Muscle layer of colon (tissue), 2 donors: ENCODE results near the gene DTNB.

Experiments used
- H3K27ac ChIP-seq: one replicate; pipeline ENCODE4 v1.7.0; 2013; ENCODE audit warnings: low read depth, mild to moderate bottlenecking, low read length, moderate library complexity
- H3K27me3 ChIP-seq, 2 donors: one replicate each; pipeline ENCODE4 v1.7.0; 2013; ENCODE audit warnings: low read length in 2 of 2, mild to moderate bottlenecking in 2 of 2; ENCODE audit not compliant: insufficient read depth in 2 of 2, control insufficient read depth in 1 of 2
- H3K36me3 ChIP-seq: one replicate; pipeline ENCODE4 v1.7.0; 2013; ENCODE audit warnings: mild to moderate bottlenecking, low read length; ENCODE audit not compliant: insufficient read depth
- H3K4me1 ChIP-seq: one replicate; pipeline ENCODE4 v1.7.0; 2013; ENCODE audit warnings: mild to moderate bottlenecking, low read length; ENCODE audit not compliant: insufficient read depth
- H3K4me3 ChIP-seq, 2 donors: one replicate each; pipeline ENCODE4 v1.7.0; 2013; ENCODE audit warnings: low read length in 2 of 2, low read depth in 1 of 2, mild to moderate bottlenecking in 1 of 2, moderate library complexity in 1 of 2
- H3K9ac ChIP-seq: one replicate; pipeline ENCODE4 v1.7.0; 2013; ENCODE audit warnings: low read length
- H3K9me3 ChIP-seq: one replicate; pipeline ENCODE4 v1.7.0; 2013; ENCODE audit warnings: mild to moderate bottlenecking, low read length
- donor health status: abdominal sarcoma.
- donor health status: Adenocarcinoma of cecum.

The DTNB gene

DNA sequence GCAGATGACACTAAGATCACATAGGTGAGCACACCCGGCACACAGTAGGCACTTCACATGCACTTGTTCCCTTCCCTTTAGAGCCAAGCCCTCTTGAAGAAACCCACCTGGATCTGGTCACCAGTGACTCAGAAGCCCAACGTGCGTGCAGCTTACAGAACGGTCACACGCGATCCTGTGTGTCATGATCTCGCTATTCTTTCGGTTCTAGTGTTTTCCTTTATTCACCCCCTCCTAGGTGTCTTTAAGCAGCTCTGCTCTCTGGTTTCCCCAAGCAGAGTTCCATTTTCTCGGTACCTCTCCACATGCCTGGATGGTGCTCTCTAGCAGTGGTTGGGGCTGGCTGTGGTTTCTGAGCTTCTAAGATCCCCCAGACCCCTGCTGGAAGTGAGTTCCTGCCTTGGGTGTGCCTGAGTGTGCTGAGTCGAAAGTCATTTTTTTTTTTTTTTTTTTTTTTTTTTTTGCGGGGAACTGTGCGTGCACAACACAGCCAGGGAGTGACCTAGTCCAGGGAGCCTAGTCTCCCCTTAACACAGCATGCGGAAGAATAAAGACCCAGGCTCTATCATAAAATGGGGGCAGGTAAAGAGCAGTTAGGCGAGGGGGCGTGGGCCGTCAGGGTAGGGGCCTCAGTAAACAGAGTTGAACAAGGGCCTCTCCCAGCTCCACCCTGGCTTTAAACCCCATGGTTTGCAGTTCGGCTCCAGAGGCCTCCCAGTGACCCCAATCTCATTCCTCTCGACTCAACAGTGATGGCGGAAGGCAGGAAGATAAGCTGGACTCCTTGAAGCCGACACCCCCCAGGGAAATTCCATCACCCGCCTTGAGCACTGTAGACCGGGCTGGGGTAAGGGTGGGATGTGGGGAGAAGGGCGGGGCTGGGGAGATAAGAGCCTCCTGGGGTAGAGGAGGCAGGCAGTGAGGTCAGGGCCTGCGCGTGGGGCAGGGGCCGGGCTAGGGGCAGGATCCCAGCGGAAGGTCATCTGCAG lies 301.8 kb downstream of the DTNB start:
- Histone ChIP-seq H3K9me3 (no peaks in the 10 kb centered on the region), H3K4me1 (no peaks in the 10 kb centered on the region), H3K9ac (no peak overlapping the region), H3K27ac (no peak overlapping the region), H3K36me3 (no peaks in the 10 kb centered on the region), H3K27me3 (no peaks in the 10 kb centered on the region), H3K4me3 (no peak overlapping the region)

DNA sequence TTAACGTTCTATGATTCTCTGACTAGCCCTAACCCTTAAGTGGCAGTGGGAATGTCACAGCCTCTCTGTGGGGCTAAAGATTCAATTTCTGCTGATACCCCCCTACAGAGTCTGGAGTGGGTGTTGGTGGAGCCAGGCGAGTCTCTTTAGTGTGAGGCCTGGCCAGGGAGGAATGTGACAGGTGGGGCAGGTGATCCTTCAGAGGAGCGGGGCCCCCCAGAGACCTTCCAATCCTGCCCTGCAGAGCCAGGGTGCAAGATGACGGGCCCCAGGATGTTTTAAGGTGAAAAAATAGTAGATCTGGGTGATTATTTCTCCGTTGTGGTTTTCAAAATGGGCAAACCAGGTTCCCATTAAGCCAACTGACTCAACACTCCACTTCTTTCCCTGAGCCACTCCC lies 303.5 kb downstream of the DTNB start:
- H3K9me3 ChIP-seq: no peaks in the 10 kb centered on the region
- H3K27ac ChIP-seq: no peak overlapping the region
- no peaks in the 10 kb centered on the region for H3K4me1 ChIP-seq
- no peak overlapping the region for H3K9ac ChIP-seq
- H3K27me3 ChIP-seq: no peaks in the 10 kb centered on the region
- no peaks in the 10 kb centered on the region for H3K36me3 ChIP-seq
- no peak overlapping the region for H3K4me3 ChIP-seq

DNA sequence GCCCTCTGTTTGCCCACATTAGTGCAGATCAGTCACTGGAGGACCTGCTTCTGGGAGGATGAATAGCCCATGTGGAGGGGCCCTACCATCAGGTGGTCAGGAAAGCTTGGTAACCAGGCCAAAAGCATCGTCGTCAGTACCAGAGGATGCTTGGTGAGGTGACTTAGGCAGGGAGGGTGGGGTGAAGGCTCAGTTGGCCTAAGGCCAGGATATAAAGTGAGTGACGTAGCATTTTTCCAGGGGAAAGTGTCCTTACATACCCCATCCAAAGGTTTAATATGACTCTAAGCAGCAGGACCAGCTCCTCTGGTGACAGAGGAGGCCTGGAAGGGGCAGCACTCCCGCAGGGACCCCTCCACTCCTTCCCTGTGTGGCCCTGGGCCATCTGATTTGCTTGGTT lies 303.9 kb downstream of the DTNB start:
- no peaks in the 10 kb centered on the region for H3K9me3 ChIP-seq
- H3K4me3 ChIP-seq: no peak overlapping the region
- H3K27me3 ChIP-seq: no peaks in the 10 kb centered on the region
- H3K4me1 ChIP-seq: no peaks in the 10 kb centered on the region
- no peaks in the 10 kb centered on the region for H3K36me3 ChIP-seq
- no peak overlapping the region for H3K9ac ChIP-seq
- H3K27ac ChIP-seq: no peak overlapping the region

DNA sequence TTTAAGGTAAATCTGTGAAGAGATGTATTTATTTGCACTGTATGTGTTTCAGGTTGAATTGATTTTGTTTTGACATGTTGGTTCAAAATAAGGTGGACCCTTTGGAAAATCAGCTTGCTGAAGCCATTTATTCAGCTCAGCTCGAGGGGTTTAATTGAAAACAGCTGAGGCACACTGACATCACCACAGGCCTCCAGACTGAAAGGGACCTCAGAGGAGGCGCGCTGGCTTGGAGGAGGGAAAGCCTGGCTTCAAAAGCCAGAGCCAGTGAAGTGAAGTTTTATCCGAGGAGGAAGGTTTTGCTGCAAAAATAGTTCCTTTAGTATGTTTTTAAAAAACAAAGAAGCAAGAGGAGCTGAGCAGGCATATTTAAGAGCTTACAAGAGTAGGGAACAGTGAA lies 304.7 kb downstream of the DTNB start:
- no peaks in the 10 kb centered on the region for H3K4me1 ChIP-seq
- H3K9me3 ChIP-seq: no peaks in the 10 kb centered on the region
- no peak overlapping the region for H3K4me3 ChIP-seq
- H3K27me3 ChIP-seq: no peaks in the 10 kb centered on the region
- H3K36me3 ChIP-seq: no peaks in the 10 kb centered on the region
- no peak overlapping the region for H3K9ac ChIP-seq
- no peak overlapping the region for H3K27ac ChIP-seq

DNA sequence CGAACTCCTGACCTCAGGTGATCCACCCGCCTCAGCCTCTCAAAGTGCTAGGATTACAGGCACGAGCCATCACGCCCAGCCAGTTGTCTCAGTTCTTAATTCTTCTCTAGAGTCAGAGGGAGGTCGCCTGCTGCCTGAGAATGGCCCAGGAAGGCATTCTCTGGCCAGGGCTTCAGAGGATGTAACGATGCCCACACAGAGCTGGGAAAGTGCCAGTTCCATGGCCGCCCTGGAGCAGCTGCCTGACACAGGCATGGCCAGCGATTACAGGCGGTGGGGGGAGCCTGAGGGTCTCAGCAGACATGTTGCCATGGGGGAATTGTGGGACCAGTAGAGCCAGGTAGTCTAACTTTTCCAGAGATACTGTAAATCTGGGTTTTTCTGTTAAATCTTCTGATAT lies 306.1 kb downstream of the DTNB start:
- no peak overlapping the region for H3K4me3 ChIP-seq
- H3K27ac ChIP-seq: no peak overlapping the region

DNA sequence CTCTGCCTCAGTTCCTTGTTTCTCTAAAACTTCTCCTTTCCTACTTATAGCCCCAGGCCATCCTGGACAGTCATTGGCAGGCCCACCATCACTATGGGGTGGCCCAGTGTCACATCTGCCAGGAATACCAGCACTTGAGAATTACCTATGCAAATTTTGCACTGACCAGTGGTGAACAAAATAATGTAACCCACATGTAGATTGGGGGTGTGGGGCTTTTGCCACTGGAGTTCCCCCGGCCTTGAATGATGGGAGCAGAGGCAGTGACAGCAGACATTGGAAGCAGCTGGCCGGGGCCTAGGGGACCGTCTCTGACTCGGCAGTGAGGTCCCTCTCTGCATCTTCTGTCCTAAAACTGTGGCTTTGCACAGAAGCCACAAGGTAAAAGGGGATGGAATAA lies 306.7 kb downstream of the DTNB start:
- no peaks in the 10 kb centered on the region for H3K9me3 ChIP-seq
- no peak overlapping the region for H3K9ac ChIP-seq
- no peaks in the 10 kb centered on the region for H3K36me3 ChIP-seq
- H3K4me3 ChIP-seq: no peak overlapping the region
- no peak overlapping the region for H3K27ac ChIP-seq
- no peaks in the 10 kb centered on the region for H3K4me1 ChIP-seq
- H3K27me3 ChIP-seq: no peaks in the 10 kb centered on the region

More for the DNA sequence above, 306.1 kb downstream of the DTNB start:
- Histone ChIP-seq H3K9ac (no peak overlapping the region), H3K4me1 (no peaks in the 10 kb centered on the region), H3K36me3 (no peaks in the 10 kb centered on the region), H3K9me3 (no peaks in the 10 kb centered on the region), H3K27me3 (no peaks in the 10 kb centered on the region)

DNA sequence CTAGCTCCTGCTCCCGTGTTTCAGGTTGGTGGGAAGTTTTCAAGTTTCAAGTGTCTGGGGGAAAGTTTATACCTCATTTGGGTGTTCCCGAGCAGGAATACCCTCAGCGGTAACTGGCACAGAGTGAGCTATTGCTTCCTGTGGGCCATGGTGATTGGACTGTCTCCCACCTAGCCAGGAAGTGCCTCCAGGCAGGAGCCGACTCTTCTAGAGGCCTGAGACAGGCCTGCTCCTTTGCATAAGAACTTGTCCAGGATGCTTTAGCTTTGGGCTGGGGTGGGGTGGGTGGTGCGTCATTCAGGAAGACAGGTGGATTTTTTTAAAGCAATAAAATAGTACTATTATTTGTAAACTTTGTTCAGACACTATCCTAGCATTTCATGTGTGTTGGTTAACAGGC lies 308.1 kb downstream of the DTNB start:
- H3K4me3 ChIP-seq: no peak overlapping the region
- no peaks in the 10 kb centered on the region for H3K4me1 ChIP-seq
- H3K9me3 ChIP-seq: no peaks in the 10 kb centered on the region

DNA sequence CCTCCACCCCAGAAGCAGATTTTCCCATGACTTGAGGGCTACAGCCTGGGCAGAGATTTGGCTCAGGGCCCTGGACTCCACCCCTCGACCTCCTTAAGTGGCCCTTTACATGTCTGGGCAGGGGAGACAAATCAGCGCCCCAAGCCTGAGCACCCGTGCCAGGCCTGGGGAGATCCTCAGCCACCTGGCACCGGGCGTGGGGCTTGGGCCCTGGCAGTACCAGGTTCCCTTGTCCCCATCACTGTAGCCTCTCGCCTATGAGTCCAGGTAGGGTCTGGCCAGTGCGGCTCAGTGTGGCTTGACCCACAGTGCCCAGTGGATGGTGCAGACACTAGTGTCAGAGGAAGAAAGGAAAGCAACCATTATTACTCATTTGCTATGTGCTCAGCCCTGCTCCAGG lies 309.6 kb downstream of the DTNB start:
- H3K27ac ChIP-seq: no peak overlapping the region
- H3K4me1 ChIP-seq: no peaks in the 10 kb centered on the region
- no peak overlapping the region for H3K4me3 ChIP-seq
- no peak overlapping the region for H3K9ac ChIP-seq
- H3K36me3 ChIP-seq: no peaks in the 10 kb centered on the region
- no peaks in the 10 kb centered on the region for H3K9me3 ChIP-seq
- H3K27me3 ChIP-seq: no peaks in the 10 kb centered on the region

More for the DNA sequence above, 308.1 kb downstream of the DTNB start:
- H3K36me3 ChIP-seq: no peaks in the 10 kb centered on the region
- H3K9ac ChIP-seq: no peak overlapping the region
- no peak overlapping the region for H3K27ac ChIP-seq
- no peaks in the 10 kb centered on the region for H3K27me3 ChIP-seq

DNA sequence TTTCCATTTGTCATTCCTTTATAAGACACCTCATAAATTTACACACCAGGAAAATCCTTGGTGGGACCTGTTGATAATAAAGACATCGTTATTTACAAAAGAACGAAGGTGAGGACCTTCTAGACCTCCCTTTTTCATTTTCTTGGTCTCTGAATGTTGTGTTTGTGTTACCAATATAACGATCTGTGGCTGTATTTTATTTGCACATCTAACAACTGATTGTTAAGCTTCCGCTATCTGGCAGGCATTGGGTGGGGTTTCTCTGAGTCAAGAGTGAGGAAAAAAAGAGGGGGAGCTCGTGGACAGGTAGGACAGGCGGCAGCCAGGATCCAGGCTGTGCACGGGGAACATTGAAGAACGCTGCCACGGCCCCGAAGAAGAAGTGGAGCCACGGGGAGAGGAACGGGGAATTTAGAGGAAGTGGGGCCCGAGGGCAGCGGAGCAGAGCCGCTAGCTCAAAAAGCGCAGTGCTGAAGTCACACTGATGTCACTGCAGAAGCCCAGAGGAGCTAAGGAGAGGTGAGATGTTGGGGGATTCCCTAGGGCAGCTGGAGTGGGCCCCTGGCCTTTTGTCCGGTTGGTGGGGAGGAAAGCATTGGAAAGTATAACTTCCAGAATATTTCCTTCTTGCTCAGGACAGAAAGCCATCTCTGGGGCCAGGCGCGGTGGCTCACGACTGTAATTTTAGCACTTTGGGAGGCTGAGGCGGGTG lies 310.8 kb downstream of the DTNB start:
- Histone ChIP-seq H3K27me3 (no peaks in the 10 kb centered on the region), H3K4me1 (no peaks in the 10 kb centered on the region), H3K36me3 (no peaks in the 10 kb centered on the region), H3K4me3 (peak overlapping the region; percentile 35 to 62), H3K27ac (no peak overlapping the region), H3K9me3 (no peaks in the 10 kb centered on the region), H3K9ac (peak overlapping the region; percentile 18)

DNA sequence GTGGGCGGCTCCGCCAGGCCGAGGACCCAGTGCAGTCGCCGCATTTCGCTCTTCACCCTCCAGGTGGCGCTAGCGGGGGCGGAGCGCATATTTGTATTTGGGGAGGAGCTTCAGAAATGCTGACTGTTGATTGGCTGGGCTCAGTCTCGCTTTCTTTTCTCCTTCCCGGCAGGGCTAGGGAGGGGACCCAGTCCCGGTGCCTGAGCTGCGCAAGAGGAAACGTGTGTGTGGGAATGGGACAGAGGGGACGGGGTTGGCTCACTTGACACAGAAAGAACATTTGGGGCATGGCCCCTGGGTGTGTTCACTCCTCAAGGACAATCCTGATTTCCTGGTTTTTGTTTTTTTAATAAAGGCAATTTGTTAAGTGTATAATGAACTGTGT lies 311.3 kb downstream of the DTNB start:
- H3K9ac ChIP-seq: peak overlapping the region; percentile 18
- H3K27ac ChIP-seq: no peak overlapping the region
- H3K4me3 ChIP-seq: peak overlapping the region; percentile 35 to 62
- no peaks in the 10 kb centered on the region for H3K36me3 ChIP-seq
- no peaks in the 10 kb centered on the region for H3K9me3 ChIP-seq
- no peaks in the 10 kb centered on the region for H3K27me3 ChIP-seq
- H3K4me1 ChIP-seq: no peaks in the 10 kb centered on the region

DNA sequence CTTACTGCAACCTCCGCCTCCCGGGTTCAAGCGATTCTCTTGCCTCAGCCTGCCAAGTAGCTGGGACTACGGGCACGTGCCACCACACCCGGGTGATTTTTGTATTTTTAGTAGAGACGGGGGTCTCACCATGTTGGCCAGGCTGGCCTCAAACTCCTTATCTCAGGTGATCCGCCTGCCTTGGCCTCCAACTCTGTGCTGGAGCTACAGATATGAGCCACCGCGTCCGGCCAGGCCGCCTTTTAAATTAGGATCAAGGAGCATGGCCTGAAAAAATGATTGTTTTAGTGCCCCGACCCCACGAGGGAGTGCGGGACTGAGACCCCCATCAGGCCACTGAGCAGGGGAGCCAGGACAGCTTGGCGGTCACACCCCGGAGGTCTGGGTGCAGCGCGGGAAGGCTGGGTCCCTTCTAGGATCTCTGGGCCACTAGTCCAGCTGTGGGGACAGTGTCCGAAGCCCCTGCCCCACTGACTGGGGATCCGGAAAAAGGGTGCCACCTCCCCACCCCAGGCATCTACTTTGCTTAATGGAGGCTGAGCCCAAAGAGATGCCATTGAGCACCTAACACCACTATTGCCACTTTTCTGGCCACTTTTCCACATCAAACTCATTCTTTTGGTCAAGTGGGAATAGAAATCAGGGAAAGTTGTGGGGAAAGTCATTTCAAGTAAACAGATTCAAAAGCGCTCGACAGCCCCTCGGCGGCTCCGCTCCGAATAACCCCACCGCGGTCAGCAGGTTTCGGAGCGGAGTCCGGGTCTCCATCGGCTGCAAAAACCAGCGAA lies 311.9 kb downstream of the DTNB start:
- H3K9me3 ChIP-seq: no peaks in the 10 kb centered on the region
- H3K4me3 ChIP-seq: peak overlapping the region; percentile 29 to 62
- no peak overlapping the region for H3K9ac ChIP-seq
- no peaks in the 10 kb centered on the region for H3K27me3 ChIP-seq
- H3K27ac ChIP-seq: no peak overlapping the region
- H3K36me3 ChIP-seq: no peaks in the 10 kb centered on the region
- H3K4me1 ChIP-seq: no peaks in the 10 kb centered on the region
